Fibroblast of mammary gland (primary cell): ENCODE results near the gene CDYL.

ENCODE experiments used
- DNase-seq: peaks from one replicate; pipeline ENCODE4 v3.0.0-alpha.2; 2010; ENCODE audit warnings: low read depth
- H3K4me3 ChIP-seq: 2 replicates; pipeline ENCODE4 v1.5.1; 2011; ENCODE audit warnings: low read depth, mild to moderate bottlenecking, low read length, moderate library complexity; ENCODE audit not compliant: control insufficient read depth
- CTCF ChIP-seq: conservative IDR thresholded peaks from 2 replicates; pipeline ENCODE4 v1.5.1; 2011; ENCODE audit warnings: low read depth, low read length, inconsistent platforms; ENCODE audit not compliant: control insufficient read depth, insufficient read depth

CDYL gene

GRCh38 chr6:4772750-4773149 is 3.5 kb upstream of the CDYL start:
- no peak for TF ChIP-seq CTCF
- no peak overlapping the region for H3K4me3 ChIP-seq
- DNase-seq = no peak

- H3K4me3 ChIP-seq = no peak overlapping the region
- DNase-seq = no peak
- TF ChIP-seq CTCF = no peak
Measured at GRCh38 chr6:4773181-4773580, 3.0 kb upstream of the CDYL start.

GRCh38 chr6:4774296-4774695 is 1.9 kb upstream of the CDYL start:
- no peak overlapping the region for H3K4me3 ChIP-seq
- DNase-seq = no peak
- no peak for TF ChIP-seq CTCF

- H3K4me3 ChIP-seq = peak overlapping the region; percentile 42
- no peak for TF ChIP-seq CTCF
- DNase-seq = no peak
Measured at GRCh38 chr6:4774715-4775493, 1.3 kb upstream of the CDYL start.

- peak overlapping the region; percentile 42 for H3K4me3 ChIP-seq
- TF ChIP-seq CTCF = no peak
- DNase-seq = peak; percentile 61
Measured at GRCh38 chr6:4775494-4776130, 592 bp upstream of the CDYL start.

- peak; percentile 54 for DNase-seq
- TF ChIP-seq CTCF = no peak
- peak overlapping the region; percentile 69 for H3K4me3 ChIP-seq
Measured at GRCh38 chr6:4776493-4777393, 539 bp downstream of the CDYL start.
